ENCODE data around the gene KCTD3. TPM values are rescaled to one million over a fixed set of nuclear protein-coding genes. Genes with fewer than 3 reads are reported as not detected.
A peak's percentile ranks its signal among the peaks of the same experiment; 100 is the strongest.

Gene KCTD3
- total and polyA plus RNA-seq, 2 of the 13 experiments (the other 11 are each of a cell fraction or from before 2014, with no cell fraction given), result 49.8 to 68.1 TPM

- TF ChIP-seq CERS6 (CRISPR knock-in tag; IDR thresholded peaks at IDR 0.05) (no peak), ZNF703 (CRISPR knock-in tag; IDR thresholded peaks at IDR 0.05; ENCODE audit: borderline replicate concordance) (no peak), ZKSCAN1 (IDR thresholded peaks at IDR 0.05; ENCODE audit: low read length) (no peak), ZNF530 (CRISPR knock-in tag; IDR thresholded peaks at IDR 0.05; ENCODE audit: low read depth) (no peak), ZNF646 (CRISPR knock-in tag; IDR thresholded peaks at IDR 0.05) (no peak), PAF1 (CRISPR knock-in tag; IDR thresholded peaks at IDR 0.05) (no peak), ZMYM3 (CRISPR knock-in tag; IDR thresholded peaks at IDR 0.05) (peak; percentile 60; the same call in 1 of the 2 replicates), FOSL2 (CRISPR knock-in tag; IDR thresholded peaks at IDR 0.05) (no peak), MYC (CRISPR knock-in tag; IDR thresholded peaks at IDR 0.05; ENCODE audit: borderline replicate concordance) (no peak), KAT7 (CRISPR knock-in tag; IDR thresholded peaks at IDR 0.05; ENCODE audit: borderline replicate concordance) (no peak), SMYD3 (CRISPR knock-in tag; IDR thresholded peaks at IDR 0.05) (no peak), ZZZ3 (CRISPR knock-in tag; IDR thresholded peaks at IDR 0.05; ENCODE audit: borderline replicate concordance) (no peak), ELF3 (CRISPR knock-in tag; IDR thresholded peaks at IDR 0.05) (no peak), SSRP1 (CRISPR knock-in tag; IDR thresholded peaks at IDR 0.05) (no peak), PPARG (CRISPR knock-in tag; conservative IDR thresholded peaks at IDR 0.05) (peak; percentile 50; the same call in 1 of the 2 replicates), NCOA2 (CRISPR knock-in tag; IDR thresholded peaks at IDR 0.05) (0 out of 2 replicates have a peak, but pooled peaks have one; percentile 10), NKX3-1 (CRISPR knock-in tag; IDR thresholded peaks at IDR 0.05) (no peak), NAIF1 (CRISPR knock-in tag; IDR thresholded peaks at IDR 0.05; ENCODE audit: borderline replicate concordance) (no peak), ZNF781 (CRISPR knock-in tag; IDR thresholded peaks at IDR 0.05; ENCODE audit: borderline replicate concordance, not compliant biosample characterization) (no peak), ATF3 (CRISPR knock-in tag; IDR thresholded peaks at IDR 0.05) (no peak), ZBTB49 (CRISPR knock-in tag; IDR thresholded peaks at IDR 0.05; ENCODE audit: borderline replicate concordance) (no peak), ZSCAN29 (CRISPR knock-in tag; conservative IDR thresholded peaks at IDR 0.05) (no peak)
Observed at GRCh38 chr1:215557992-215558626, 9.0 kb upstream of the KCTD3 start (continued).

Measured in HepG2 (cell line).